Measurements from ENCODE around the gene ADAMTS18. TPM values are rescaled to one million over a fixed set of nuclear protein-coding genes. Genes with fewer than 3 reads are reported as not detected.

Gene ADAMTS18
- total RNA-seq, 1 experiment from 2014 or later = not detected

DNA sequence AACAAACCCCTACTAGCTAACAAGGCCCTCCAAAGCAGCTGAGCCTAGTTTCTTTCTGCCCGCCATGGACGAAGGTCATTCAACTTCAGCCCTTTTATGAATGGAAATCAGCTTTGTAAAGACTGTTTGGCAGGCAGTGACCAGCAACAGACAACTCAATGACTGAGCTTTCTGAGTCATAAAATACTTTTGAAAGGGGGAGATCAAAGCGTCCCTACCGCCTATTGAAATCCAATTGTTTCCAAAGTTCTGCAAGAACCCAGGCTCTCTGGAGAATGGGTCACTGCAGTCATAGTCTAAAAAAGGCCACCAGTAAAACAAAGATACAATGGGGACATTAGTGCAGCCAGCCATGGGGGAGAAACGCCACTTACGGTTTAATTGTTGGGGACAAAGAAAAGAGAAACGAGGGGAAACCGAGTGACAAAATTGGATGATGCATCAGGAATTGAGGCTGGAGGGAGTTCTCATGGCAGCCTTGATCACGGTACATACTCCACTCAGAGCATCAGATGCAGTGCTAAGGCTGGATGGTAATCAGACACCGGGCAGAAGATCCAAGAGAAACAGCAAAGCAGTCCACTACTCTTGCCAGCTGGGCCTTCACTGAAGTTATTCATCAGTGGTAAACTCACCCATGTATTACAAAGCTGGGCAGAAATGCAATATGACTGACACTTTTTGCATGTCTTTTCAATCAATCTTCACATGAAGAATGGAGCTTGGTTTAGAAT, 9.8 kb downstream of the ADAMTS18 start (continued):
- TF ChIP-seq, protein P1, sequence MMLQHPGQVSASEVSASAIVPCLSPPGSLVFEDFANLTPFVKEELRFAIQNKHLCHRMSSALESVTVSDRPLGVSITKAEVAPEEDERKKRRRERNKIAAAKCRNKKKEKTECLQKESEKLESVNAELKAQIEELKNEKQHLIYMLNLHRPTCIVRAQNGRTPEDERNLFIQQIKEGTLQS (IDR thresholded peaks at IDR 0.05) = no peak
- TF ChIP-seq, protein P2, sequence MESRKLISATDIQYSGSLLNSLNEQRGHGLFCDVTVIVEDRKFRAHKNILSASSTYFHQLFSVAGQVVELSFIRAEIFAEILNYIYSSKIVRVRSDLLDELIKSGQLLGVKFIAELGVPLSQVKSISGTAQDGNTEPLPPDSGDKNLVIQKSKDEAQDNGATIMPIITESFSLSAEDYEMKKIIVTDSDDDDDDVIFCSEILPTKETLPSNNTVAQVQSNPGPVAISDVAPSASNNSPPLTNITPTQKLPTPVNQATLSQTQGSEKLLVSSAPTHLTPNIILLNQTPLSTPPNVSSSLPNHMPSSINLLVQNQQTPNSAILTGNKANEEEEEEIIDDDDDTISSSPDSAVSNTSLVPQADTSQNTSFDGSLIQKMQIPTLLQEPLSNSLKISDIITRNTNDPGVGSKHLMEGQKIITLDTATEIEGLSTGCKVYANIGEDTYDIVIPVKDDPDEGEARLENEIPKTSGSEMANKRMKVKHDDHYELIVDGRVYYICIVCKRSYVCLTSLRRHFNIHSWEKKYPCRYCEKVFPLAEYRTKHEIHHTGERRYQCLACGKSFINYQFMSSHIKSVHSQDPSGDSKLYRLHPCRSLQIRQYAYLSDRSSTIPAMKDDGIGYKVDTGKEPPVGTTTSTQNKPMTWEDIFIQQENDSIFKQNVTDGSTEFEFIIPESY (IDR thresholded peaks at IDR 0.05; ENCODE audit: extremely low read depth, insufficient replicate concordance, low read length) = no peak
- TF ChIP-seq, protein P3, sequence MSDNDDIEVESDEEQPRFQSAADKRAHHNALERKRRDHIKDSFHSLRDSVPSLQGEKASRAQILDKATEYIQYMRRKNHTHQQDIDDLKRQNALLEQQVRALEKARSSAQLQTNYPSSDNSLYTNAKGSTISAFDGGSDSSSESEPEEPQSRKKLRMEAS (IDR thresholded peaks at IDR 0.05) = no peak
- TF ChIP-seq EZH2phosphoT487 (IDR thresholded peaks at IDR 0.05; ENCODE audit: borderline replicate concordance) = no peak

GRCh38 chr16:77422196-77422784, 12.5 kb downstream of the ADAMTS18 start:
- BruUV-seq (replicated peaks) = no TSS peak
- Histone ChIP-seq H3K9me2 (ENCODE audit: insufficient read depth) (no peaks in the 10 kb centered on the region), H3K4me2 (ENCODE audit: low read length) (no peak overlapping the region), H3K4me3 (replicated peaks in 1 of 2; ENCODE audit: low read depth in 1 of 2, low read length in 2 of 2) (no peak overlapping the region), H3K4me1 (ENCODE audit: control insufficient read depth in 1 of 2, insufficient read depth in 2 of 2, low read length in 2 of 2) (no peaks in the 10 kb centered on the region), H3K36me3 (ENCODE audit: control insufficient read depth in 1 of 2, insufficient read depth in 2 of 2, low read length in 2 of 2) (no peaks in the 10 kb centered on the region), H3K79me2 (ENCODE audit: insufficient read depth, low read length) (no peaks in the 10 kb centered on the region), H3K27me3 (ENCODE audit: insufficient read depth, low read length) (peaks cover 32% of the 10 kb centered on the region), H2AFZ (ENCODE audit: low read depth, low read length, poor library complexity, severe bottlenecking) (no peak overlapping the region), H3K9ac (ENCODE audit: low read length) (no peak overlapping the region), H3K27ac (ENCODE audit: low read depth, low read length) (no peak overlapping the region), H3K9me3 (ENCODE audit: control insufficient read depth in 1 of 2, insufficient read depth in 1 of 2, low read depth in 1 of 2, low read length in 2 of 2) (no peaks in the 10 kb centered on the region), H4K20me1 (ENCODE audit: insufficient read depth) (no peaks in the 10 kb centered on the region)
- RAD21 ChIA-PET (ENCODE audit: low non-redundant PET in 1 of 2, low total read pairs in 2 of 2, uncharacterized antibody in 2 of 2, unreplicated experiment in 2 of 2) = no interaction called here
- CTCF ChIA-PET = no interaction called here
- DNase-seq (ENCODE audit: low read depth, low spot score) (no peak), ATAC-seq (no peak)
- POLR2A ChIA-PET = no interaction called here
- intact Hi-C loops (cut with micrococcal nuclease) = no loop called here
- no peak for TF ChIP-seq ZFX (IDR thresholded peaks at IDR 0.05)
- TF ChIP-seq ELF1 (IDR thresholded peaks at IDR 0.05; ENCODE audit: borderline replicate concordance, low read depth) = no peak
- no peak for TF ChIP-seq EZH2phosphoT487 (IDR thresholded peaks at IDR 0.05; ENCODE audit: borderline replicate concordance)
- no peak for TF ChIP-seq EZH2 (IDR thresholded peaks at IDR 0.05)
- no peak for TF ChIP-seq POLR2AphosphoS5 (IDR thresholded peaks at IDR 0.05; ENCODE audit: low read depth, low read length)
- TF ChIP-seq, protein P2 (IDR thresholded peaks at IDR 0.05; ENCODE audit: extremely low read depth, insufficient replicate concordance, low read length) = no peak
- no peak for TF ChIP-seq RAD21 (IDR thresholded peaks at IDR 0.05; ENCODE audit: low read depth)
- no peak for TF ChIP-seq CBX3 (IDR thresholded peaks at IDR 0.05; ENCODE audit: low read depth)
- no peak for TF ChIP-seq EGR1 (IDR thresholded peaks at IDR 0.05; ENCODE audit: low read depth)
- TF ChIP-seq, protein P4, sequence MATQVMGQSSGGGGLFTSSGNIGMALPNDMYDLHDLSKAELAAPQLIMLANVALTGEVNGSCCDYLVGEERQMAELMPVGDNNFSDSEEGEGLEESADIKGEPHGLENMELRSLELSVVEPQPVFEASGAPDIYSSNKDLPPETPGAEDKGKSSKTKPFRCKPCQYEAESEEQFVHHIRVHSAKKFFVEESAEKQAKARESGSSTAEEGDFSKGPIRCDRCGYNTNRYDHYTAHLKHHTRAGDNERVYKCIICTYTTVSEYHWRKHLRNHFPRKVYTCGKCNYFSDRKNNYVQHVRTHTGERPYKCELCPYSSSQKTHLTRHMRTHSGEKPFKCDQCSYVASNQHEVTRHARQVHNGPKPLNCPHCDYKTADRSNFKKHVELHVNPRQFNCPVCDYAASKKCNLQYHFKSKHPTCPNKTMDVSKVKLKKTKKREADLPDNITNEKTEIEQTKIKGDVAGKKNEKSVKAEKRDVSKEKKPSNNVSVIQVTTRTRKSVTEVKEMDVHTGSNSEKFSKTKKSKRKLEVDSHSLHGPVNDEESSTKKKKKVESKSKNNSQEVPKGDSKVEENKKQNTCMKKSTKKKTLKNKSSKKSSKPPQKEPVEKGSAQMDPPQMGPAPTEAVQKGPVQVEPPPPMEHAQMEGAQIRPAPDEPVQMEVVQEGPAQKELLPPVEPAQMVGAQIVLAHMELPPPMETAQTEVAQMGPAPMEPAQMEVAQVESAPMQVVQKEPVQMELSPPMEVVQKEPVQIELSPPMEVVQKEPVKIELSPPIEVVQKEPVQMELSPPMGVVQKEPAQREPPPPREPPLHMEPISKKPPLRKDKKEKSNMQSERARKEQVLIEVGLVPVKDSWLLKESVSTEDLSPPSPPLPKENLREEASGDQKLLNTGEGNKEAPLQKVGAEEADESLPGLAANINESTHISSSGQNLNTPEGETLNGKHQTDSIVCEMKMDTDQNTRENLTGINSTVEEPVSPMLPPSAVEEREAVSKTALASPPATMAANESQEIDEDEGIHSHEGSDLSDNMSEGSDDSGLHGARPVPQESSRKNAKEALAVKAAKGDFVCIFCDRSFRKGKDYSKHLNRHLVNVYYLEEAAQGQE (IDR thresholded peaks at IDR 0.05; ENCODE audit: low read depth) = no peak
- TF ChIP-seq JUND (IDR thresholded peaks at IDR 0.05) = no peak
- TF ChIP-seq ZNF274 (IDR thresholded peaks at IDR 0.05; ENCODE audit: low read depth, low read length) = no peak
- no peak for TF ChIP-seq CEBPB (IDR thresholded peaks at IDR 0.05; ENCODE audit: low read depth)
- TF ChIP-seq SIN3A (IDR thresholded peaks at IDR 0.05; ENCODE audit: low read depth) = no peak
